Calu3 (cell line): ENCODE data around the gene FBXL17. TPM values are rescaled to one million over a fixed set of nuclear protein-coding genes. Genes with fewer than 3 reads are reported as not detected.

Source experiments
- BruUV-seq: library from RNA; stranded (reverse); fragments of 400-500 nt; replicated peaks from 2 replicates; lab custom pipeline; 2021; lab: Mats Ljungman, UMichigan
- CTCF ChIA-PET: fragments of 300-600 bp; sonication (Branson Sonifier 250); formaldehyde crosslinking; loops from one replicate; lab custom pipeline; 2022; ENCODE audit warnings: antibody characterized with exemption; lab: Charles Lee
- DNase-seq: peaks from one replicate; pipeline ENCODE4 v3.0.0; 2022
- H3K27ac Mint-ChIP-seq: one replicate; pipeline ENCODE4 v1.8.0; 2022; ENCODE audit warnings: mixed read lengths; ENCODE audit not compliant: unreplicated experiment
- H3K27me3 Mint-ChIP-seq: one replicate; pipeline ENCODE4 v1.8.0; 2022; ENCODE audit warnings: mixed read lengths; ENCODE audit not compliant: unreplicated experiment
- H3K36me3 Mint-ChIP-seq: one replicate; pipeline ENCODE4 v1.8.0; 2022; ENCODE audit warnings: mild to moderate bottlenecking, moderate library complexity, mixed read lengths; ENCODE audit not compliant: insufficient read depth, unreplicated experiment
- H3K4me1 Mint-ChIP-seq: one replicate; pipeline ENCODE4 v1.8.0; 2022; ENCODE audit warnings: mild to moderate bottlenecking, low read depth, mixed read lengths; ENCODE audit not compliant: unreplicated experiment
- H3K4me3 Mint-ChIP-seq: one replicate; pipeline ENCODE4 v1.8.0; 2022; ENCODE audit warnings: mild to moderate bottlenecking, low read depth, moderate library complexity, mixed read lengths; ENCODE audit not compliant: unreplicated experiment
- H3K9me3 Mint-ChIP-seq: one replicate; pipeline ENCODE4 v1.8.0; 2022; ENCODE audit warnings: low read depth, mixed read lengths; ENCODE audit not compliant: unreplicated experiment
- intact Hi-C: fragments of 100-400 bp; cut with micrococcal nuclease; formaldehyde crosslinking; loops from one replicate; pipeline ENCODE4 v1.10.0; 2022; ENCODE audit not compliant: unreplicated experiment
- total RNA-seq: library from RNA; stranded (reverse); gene quantifications from 2 replicates; pipeline ENCODE4 v1.2.3, GENCODE V29; 2022
- TF ChIP-seq, protein P1 (sequence below): fragments of 200-600 bp; IDR thresholded peaks from one replicate; pipeline ENCODE4 v1.8.0; 2022; ENCODE audit warnings: antibody characterized with exemption; ENCODE audit not compliant: unreplicated experiment

Gene FBXL17
- total RNA-seq, 1 experiment from 2014 or later: 19.6 TPM

DNA sequence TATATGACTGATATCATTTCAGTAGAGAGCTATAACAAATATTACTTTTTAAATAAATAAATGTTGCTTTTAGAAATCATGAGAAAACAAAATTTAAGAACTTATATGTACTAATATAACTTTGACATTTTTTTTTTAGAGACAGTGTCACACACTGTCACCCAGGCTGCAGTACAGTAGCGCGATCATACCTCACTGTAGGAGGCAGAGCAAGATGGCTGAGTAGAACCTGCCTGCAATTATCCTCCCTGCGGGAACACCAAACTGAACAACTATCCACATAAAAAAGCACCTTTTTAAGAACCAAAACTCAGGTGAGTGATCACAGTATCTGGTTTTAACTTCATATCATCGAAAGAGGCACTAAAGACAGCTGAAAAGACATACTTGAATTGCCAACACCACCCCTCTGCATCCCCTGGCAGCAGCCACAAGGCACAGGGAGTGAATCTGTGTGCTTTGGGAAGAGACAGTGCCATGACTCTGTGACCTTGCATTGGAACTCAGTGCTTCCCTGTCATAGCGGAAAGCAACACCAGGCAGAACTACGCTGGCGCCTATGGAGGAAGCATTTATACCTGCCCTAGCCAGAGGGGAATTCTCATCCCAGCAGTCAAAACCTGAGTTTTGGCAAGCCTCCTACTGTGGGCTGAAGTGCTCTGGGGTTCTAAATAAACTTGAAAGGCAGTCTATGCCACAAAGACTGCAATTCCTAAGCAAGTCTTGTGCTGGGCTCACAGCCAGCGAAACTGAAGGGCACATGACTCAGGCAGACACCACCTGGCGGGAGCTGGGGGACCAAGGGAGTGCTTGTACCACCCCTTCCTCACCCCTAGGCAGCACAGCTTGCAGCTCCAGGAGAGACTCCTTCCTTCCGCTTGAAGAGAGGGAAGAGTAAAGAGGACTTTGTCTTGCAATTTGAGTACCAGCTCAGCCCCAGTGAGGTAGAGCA lies 142.7 kb downstream of the FBXL17 start:
- TF ChIP-seq, protein P1, sequence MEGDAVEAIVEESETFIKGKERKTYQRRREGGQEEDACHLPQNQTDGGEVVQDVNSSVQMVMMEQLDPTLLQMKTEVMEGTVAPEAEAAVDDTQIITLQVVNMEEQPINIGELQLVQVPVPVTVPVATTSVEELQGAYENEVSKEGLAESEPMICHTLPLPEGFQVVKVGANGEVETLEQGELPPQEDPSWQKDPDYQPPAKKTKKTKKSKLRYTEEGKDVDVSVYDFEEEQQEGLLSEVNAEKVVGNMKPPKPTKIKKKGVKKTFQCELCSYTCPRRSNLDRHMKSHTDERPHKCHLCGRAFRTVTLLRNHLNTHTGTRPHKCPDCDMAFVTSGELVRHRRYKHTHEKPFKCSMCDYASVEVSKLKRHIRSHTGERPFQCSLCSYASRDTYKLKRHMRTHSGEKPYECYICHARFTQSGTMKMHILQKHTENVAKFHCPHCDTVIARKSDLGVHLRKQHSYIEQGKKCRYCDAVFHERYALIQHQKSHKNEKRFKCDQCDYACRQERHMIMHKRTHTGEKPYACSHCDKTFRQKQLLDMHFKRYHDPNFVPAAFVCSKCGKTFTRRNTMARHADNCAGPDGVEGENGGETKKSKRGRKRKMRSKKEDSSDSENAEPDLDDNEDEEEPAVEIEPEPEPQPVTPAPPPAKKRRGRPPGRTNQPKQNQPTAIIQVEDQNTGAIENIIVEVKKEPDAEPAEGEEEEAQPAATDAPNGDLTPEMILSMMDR: no peak
- DNase-seq: no peak
- no peaks in the 10 kb centered on the region for H3K36me3 Mint-ChIP-seq
- intact Hi-C loops: no loop called here
- H3K4me1 Mint-ChIP-seq: no peaks in the 10 kb centered on the region
- H3K27me3 Mint-ChIP-seq: no peaks in the 10 kb centered on the region
- BruUV-seq: no TSS peak
- CTCF ChIA-PET: no interaction called here
- no peak overlapping the region for H3K4me3 Mint-ChIP-seq
- no peaks in the 10 kb centered on the region for H3K9me3 Mint-ChIP-seq
- H3K27ac Mint-ChIP-seq: no peak overlapping the region

DNA sequence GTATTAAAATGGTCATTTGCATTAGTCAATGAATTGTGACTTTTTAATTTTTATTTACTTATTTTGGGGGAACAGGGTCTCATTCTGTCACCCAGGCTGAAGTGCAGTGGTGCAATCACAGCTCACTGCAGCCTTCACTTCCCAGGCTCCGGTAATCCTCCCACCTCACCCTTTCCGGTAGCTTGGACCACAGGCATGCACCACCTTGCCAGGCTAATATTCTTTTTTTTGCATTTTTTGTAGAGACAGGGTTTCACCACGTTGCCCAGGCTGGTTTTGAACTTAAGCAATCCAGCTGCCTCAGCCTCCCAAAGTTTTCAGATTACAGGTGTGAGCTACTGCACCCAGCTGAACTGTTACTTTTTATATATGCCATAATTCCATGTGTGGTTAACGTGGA lies 143.4 kb downstream of the FBXL17 start:
- no peaks in the 10 kb centered on the region for H3K36me3 Mint-ChIP-seq
- no peaks in the 10 kb centered on the region for H3K9me3 Mint-ChIP-seq
- no peaks in the 10 kb centered on the region for H3K4me1 Mint-ChIP-seq
- no peak for DNase-seq
- BruUV-seq: no TSS peak
- no peak overlapping the region for H3K27ac Mint-ChIP-seq
- H3K4me3 Mint-ChIP-seq: no peak overlapping the region
- H3K27me3 Mint-ChIP-seq: no peaks in the 10 kb centered on the region
- CTCF ChIA-PET: no interaction called here
- intact Hi-C loops: no loop called here
- TF ChIP-seq, protein P1: no peak

DNA sequence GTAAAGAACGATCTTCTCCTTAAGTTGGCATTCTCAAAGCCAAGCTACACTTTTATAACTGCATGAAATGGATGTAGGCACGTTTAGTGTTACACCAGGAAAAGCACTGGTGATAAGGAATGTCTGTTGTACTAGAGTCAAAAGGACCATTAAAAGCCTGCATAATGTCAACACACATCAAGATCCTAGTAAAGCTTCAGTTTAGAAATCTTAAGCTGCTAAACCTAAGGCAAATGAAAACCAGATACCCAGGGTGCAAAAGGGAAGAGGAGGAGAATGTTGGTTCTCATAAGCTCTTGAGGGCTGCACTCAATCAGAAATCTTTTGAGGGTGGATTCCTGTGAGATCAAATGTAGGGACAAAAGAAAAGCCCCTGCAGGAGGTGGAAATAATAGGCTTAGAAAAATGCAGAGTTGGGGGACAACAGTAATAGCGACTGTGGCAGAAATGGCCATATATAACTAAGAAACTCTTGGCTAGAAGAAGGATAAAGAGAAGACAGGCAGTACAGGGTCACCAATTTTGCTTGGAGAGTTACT lies 148.2 kb downstream of the FBXL17 start:
- intact Hi-C loops: no loop called here
- Mint-ChIP-seq H3K27ac (no peak overlapping the region), H3K36me3 (no peaks in the 10 kb centered on the region), H3K9me3 (peaks cover 4% of the 10 kb centered on the region), H3K4me3 (no peak overlapping the region), H3K4me1 (peaks cover 6% of the 10 kb centered on the region), H3K27me3 (no peaks in the 10 kb centered on the region)
- no TSS peak for BruUV-seq
- TF ChIP-seq, protein P1: no peak
- CTCF ChIA-PET: no interaction called here
- DNase-seq: no peak

DNA sequence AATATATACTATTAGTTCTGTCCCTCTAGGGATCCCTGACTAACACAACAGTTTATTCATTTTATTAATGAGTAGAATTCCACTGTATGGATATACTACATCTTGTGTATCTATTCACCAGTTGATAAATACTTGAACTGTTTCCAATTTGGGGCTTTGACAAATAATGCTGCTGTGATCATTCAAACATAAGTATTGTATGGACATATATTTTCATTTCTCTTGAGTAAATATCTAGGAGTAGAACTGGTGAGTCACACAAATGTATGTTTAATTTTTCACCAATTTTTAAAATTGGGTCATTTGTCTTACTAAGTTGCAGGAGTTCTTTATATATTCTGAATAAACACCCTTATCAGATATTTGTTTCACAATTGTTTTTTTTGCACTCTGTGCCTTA lies 149.1 kb downstream of the FBXL17 start:
- peaks cover 6% of the 10 kb centered on the region for H3K4me1 Mint-ChIP-seq
- peaks cover 4% of the 10 kb centered on the region for H3K9me3 Mint-ChIP-seq
- DNase-seq: no peak
- H3K36me3 Mint-ChIP-seq: no peaks in the 10 kb centered on the region
- TF ChIP-seq, protein P1: no peak
- no TSS peak for BruUV-seq
- no peak overlapping the region for H3K4me3 Mint-ChIP-seq
- intact Hi-C loops: no loop called here
- no peaks in the 10 kb centered on the region for H3K27me3 Mint-ChIP-seq
- CTCF ChIA-PET: no interaction called here
- H3K27ac Mint-ChIP-seq: no peak overlapping the region
